Neural crest cell (in vitro differentiated cells): ENCODE data around the gene CT45A10. TPM values are rescaled to one million over a fixed set of nuclear protein-coding genes. Genes with fewer than 3 reads are reported as not detected.
"Not testable (repeated sequence)": the region's sequence is repeated elsewhere in the genome, so short reads cannot be mapped to it uniquely, and the experiment has no call there.

Experiments used
- DNase-seq: peaks from one replicate; pipeline ENCODE4 v3.0.0; 2021; ENCODE audit warnings: low read depth, mixed read lengths, low spot score
- H3K27ac Mint-ChIP-seq: one replicate; pipeline ENCODE4 v1.8.0; 2021; ENCODE audit warnings: mild to moderate bottlenecking, mixed read lengths; ENCODE audit not compliant: unreplicated experiment
- H3K27me3 Mint-ChIP-seq: 2 replicates; pipeline ENCODE4 v1.8.0; 2021; ENCODE audit warnings: low read depth, mild to moderate bottlenecking, mixed read lengths
- H3K36me3 Mint-ChIP-seq: 2 replicates; pipeline ENCODE4 v1.8.0; 2021; ENCODE audit warnings: low read depth, mild to moderate bottlenecking, mixed read lengths
- H3K4me1 Mint-ChIP-seq: 2 replicates; pipeline ENCODE4 v1.8.0; 2021; ENCODE audit warnings: mixed read lengths
- H3K4me3 Mint-ChIP-seq: one replicate; pipeline ENCODE4 v1.8.0; 2021; ENCODE audit warnings: mild to moderate bottlenecking, mixed read lengths
- H3K9me3 Mint-ChIP-seq: 2 replicates; pipeline ENCODE4 v1.8.0; 2021; ENCODE audit warnings: mixed read lengths
- CTCF ChIP-seq: fragments of 200-600 bp; sonication (generic); conservative IDR thresholded peaks from 2 replicates; pipeline ENCODE4 v1.5.0; 2021; ENCODE audit warnings: antibody characterized with exemption, mild to moderate bottlenecking
- long read RNA-seq: library from polyadenylated mRNA; unstranded; transcript quantifications from one replicate; pipeline ENCODE4 v2.0.0, GENCODE V29; 2020
- total RNA-seq: library from RNA; stranded (reverse); gene quantifications from 2 replicates; pipeline ENCODE4 v1.2.1, GENCODE V29; 2021

The CT45A10 gene, protein sequence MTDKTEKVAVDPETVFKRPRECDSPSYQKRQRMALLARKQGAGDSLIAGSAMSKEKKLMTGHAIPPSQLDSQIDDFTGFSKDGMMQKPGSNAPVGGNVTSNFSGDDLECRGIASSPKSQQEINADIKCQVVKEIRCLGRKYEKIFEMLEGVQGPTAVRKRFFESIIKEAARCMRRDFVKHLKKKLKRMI
- total RNA-seq, result not detected in 2 replicates
- long read RNA-seq, result 0 reads

GRCh38 chrX:135893294-135893817, at the start of gene CT45A10, which contains the start of gene SAGE1:
TSS of gene CT45A10 (minus strand) at chrX:135893444. CDS start at chrX:135885344, 8,100 bp downstream.
TSS of gene SAGE1 (plus strand) at chrX:135893716. CDS start at chrX:135896243, 2,527 bp downstream.
- H3K36me3 Mint-ChIP-seq, result no peaks in the 10 kb centered on the region
- H3K27me3 Mint-ChIP-seq, result peaks cover 4% of the 10 kb centered on the region
- TF ChIP-seq CTCF, result no peak
- no peak for DNase-seq
- H3K4me3 Mint-ChIP-seq, result no peak within 1 kb of the TSS
- no peak within 1 kb of the TSS for H3K27ac Mint-ChIP-seq
- peaks cover 2% of the 10 kb centered on the region for H3K9me3 Mint-ChIP-seq
- no peaks in the 10 kb centered on the region for H3K4me1 Mint-ChIP-seq

DNA sequence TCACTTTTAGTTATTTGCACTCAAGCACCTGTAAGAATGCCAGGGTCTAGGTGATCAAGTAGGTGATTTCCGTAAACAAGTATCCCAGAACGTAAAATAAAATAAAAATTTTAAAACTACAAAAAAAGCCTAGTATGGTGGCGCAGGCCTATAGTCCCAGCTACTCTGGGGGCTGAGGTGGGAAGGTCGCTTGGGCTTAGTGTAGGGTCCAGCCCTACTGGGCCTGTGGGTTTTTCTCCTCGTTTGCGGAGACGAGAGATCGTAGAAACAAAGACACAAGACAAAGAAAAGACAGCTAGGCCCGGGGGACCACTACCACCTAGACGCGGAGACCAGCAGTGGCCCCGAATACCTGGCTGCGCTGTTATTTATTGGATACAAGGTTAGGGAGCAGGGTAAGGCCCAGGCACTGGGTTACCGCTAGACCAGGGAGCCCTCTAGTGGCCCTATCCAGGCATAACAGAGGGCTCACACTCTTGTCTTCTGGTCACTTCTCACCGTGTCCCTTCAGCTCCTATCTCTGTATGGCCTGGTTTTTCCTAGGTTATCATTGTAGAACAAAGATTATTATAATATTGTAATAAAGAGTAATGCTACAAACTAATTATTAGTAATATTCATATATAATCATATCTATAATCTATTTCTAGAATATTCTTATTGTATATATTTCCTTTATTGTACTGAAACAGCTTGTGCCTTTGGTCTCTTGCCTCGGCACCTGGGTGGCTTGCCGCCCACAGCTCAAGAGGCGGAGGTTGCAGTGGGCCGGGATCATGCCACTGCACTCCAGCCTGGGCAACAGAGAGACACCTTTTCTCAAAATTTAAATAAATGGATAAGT, 38.6 kb upstream of the CT45A10 start:
- TF ChIP-seq CTCF, result peak; percentile 71
- peaks cover 3% of the 10 kb centered on the region for H3K9me3 Mint-ChIP-seq
- no peaks in the 10 kb centered on the region for H3K4me1 Mint-ChIP-seq
- peak; percentile 52 for DNase-seq
- no peak overlapping the region for H3K27ac Mint-ChIP-seq
- peaks cover 2% of the 10 kb centered on the region for H3K27me3 Mint-ChIP-seq
- no peak overlapping the region for H3K4me3 Mint-ChIP-seq
- H3K36me3 Mint-ChIP-seq, result no peaks in the 10 kb centered on the region

DNA sequence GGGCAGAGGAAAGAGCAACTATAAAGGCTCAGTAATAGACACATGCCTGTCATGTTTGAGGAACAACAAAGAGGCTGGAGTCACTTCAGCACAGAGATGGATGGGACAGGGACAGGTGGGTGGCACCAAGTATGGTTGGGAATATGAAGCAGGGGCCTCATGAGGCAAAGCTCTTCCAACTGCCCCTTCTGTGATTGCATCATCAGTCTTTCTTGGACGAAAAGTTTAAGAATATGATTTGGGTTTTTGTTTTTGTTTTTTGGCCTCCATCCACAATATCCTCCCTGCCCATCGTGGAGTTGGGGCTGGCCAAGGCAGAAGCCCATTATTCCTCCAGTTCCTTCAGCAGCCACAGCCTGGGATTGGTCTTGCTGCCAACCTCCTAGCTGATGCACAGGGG, 34.7 kb upstream of the CT45A10 start:
- Mint-ChIP-seq H3K27me3 (peaks cover 10% of the 10 kb centered on the region), H3K4me1 (no peaks in the 10 kb centered on the region), H3K9me3 (peaks cover 3% of the 10 kb centered on the region), H3K36me3 (no peaks in the 10 kb centered on the region), H3K27ac (no peak overlapping the region), H3K4me3 (no peak overlapping the region)
- no peak for DNase-seq
- no peak for TF ChIP-seq CTCF

DNA sequence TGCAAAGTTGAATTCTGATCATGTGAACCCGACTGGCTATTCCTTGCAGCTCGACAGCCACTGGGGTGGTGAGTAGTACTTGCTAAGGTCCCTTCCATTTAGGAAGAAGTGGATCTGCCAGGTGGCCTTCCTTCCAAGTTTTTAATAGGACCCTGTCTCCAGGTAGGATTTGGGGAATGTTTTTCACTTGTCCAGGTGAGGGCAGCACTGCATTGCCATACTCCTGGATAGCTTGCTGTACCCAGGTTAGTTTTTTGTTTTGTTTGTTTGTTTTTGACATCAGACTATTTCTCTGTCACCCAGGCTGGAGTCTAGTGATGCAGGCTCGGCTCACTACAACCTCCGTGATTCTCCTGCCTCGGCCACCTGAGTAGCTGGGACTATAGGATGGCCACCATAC, 30.1 kb upstream of the CT45A10 start:
- DNase-seq, result no peak
- Mint-ChIP-seq H3K9me3 (peaks cover 3% of the 10 kb centered on the region), H3K36me3 (no peaks in the 10 kb centered on the region), H3K27me3 (peaks cover 18% of the 10 kb centered on the region), H3K4me3 (no peak overlapping the region), H3K4me1 (no peaks in the 10 kb centered on the region), H3K27ac (no peak overlapping the region)
- peak; percentile 17 for TF ChIP-seq CTCF

- H3K36me3 Mint-ChIP-seq, H3K9me3 Mint-ChIP-seq, H3K4me3 Mint-ChIP-seq, H3K27ac Mint-ChIP-seq, H3K4me1 Mint-ChIP-seq, DNase-seq: not testable (repeated sequence)
- peaks cover 24% of the 10 kb centered on the region for H3K27me3 Mint-ChIP-seq
These were observed 27.3 kb upstream of the CT45A10 start for GRCh38 chrX:135920516-135920915.

DNA sequence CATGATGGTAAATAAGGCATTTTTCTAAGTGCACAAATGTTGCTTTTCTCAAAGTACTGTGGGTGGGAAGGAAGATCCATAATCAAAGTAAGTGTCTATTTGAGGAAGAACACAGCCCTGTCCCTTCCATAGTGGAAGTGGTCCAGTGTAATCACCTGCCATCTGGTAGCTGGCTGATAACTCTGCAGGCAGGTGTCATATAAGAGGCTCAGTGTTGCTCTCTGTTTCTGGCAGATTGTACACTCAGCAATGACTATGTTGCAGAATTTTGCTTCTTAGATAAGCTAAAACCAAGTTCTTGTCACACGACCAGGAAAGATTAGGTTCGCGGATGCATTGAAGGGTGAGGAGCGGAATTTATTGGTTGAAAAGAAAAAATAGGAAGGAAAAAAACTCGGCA, 21.2 kb upstream of the CT45A10 start:
- H3K4me3 Mint-ChIP-seq, result no peak overlapping the region
- TF ChIP-seq CTCF, result no peak
- H3K9me3 Mint-ChIP-seq, result peaks cover 7% of the 10 kb centered on the region
- H3K4me1 Mint-ChIP-seq, result no peaks in the 10 kb centered on the region
- no peaks in the 10 kb centered on the region for H3K36me3 Mint-ChIP-seq
- no peak overlapping the region for H3K27ac Mint-ChIP-seq
- DNase-seq, result no peak
- peaks cover 39% of the 10 kb centered on the region for H3K27me3 Mint-ChIP-seq
